ENCODE measurements around the gene DOLPP1. TPM values are rescaled to one million over a fixed set of nuclear protein-coding genes. Genes with fewer than 3 reads are reported as not detected.

The DOLPP1 gene
- total RNA-seq, 1 donor, result 12.4 TPM

DNA sequence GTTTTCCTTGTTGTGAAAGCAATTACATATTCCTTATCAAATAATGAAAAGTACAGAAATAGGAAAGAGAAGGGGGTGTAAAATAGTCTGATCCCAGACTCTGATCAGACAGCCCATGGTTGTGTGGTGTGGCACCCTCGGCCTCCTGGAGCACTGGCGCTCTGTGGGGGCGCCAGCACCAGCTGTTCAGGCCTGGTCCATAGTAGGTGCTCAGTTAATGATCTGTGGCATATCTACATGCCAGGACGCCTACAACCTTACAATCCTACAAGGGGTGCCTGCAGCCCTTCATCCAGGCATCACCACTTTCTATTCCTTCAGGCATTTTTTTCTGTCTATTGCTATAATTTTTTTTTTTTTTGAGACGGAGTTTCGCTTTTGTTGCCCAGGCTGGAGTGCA, 27.9 kb upstream of the DOLPP1 start:
- no peak for DNase-seq (ENCODE audit: low read depth)
- TF ChIP-seq, protein P1, sequence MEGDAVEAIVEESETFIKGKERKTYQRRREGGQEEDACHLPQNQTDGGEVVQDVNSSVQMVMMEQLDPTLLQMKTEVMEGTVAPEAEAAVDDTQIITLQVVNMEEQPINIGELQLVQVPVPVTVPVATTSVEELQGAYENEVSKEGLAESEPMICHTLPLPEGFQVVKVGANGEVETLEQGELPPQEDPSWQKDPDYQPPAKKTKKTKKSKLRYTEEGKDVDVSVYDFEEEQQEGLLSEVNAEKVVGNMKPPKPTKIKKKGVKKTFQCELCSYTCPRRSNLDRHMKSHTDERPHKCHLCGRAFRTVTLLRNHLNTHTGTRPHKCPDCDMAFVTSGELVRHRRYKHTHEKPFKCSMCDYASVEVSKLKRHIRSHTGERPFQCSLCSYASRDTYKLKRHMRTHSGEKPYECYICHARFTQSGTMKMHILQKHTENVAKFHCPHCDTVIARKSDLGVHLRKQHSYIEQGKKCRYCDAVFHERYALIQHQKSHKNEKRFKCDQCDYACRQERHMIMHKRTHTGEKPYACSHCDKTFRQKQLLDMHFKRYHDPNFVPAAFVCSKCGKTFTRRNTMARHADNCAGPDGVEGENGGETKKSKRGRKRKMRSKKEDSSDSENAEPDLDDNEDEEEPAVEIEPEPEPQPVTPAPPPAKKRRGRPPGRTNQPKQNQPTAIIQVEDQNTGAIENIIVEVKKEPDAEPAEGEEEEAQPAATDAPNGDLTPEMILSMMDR (IDR thresholded peaks at IDR 0.05; ENCODE audit: insufficient read depth, low read length), result no peak
- H3K4me3 ChIP-seq (ENCODE audit: low read depth, low read length), result no peak overlapping the region

DNA sequence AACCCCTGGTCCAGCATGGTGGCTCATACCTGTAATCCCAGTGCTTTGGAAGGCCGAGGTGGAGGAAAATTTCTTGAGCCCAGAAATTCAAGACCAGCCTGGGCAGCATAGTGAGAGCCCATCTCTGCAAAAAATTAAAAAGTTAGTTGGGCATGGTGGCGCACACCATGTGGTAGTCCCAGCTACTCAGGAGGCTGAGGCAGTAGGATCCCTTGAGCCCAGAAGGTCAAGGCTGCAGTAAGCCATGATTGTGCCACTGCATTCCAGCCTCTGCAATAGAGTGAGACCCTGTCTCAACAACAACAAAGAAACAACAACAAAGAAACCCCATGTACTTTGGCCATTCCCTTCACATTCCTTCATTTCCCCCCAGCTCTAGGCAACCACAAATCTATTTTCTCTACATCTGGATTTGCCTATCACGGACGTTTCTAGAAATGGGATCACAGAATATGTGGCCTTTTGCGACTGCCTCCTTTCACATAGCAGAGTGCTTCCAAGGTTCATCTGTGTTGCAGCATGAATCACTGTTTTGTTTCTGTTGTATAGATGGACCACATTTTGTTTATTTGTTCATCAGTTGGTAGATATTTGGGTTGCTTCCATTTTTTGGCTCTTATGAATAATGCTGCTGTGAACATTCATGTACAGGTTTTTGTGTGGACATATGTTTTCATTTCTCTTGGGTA, 26.6 kb upstream of the DOLPP1 start:
- no peak for DNase-seq (ENCODE audit: low read depth)
- H3K4me3 ChIP-seq (ENCODE audit: low read depth, low read length), result no peak overlapping the region
- TF ChIP-seq, protein P1 (IDR thresholded peaks at IDR 0.05; ENCODE audit: insufficient read depth, low read length), result no peak

DNA sequence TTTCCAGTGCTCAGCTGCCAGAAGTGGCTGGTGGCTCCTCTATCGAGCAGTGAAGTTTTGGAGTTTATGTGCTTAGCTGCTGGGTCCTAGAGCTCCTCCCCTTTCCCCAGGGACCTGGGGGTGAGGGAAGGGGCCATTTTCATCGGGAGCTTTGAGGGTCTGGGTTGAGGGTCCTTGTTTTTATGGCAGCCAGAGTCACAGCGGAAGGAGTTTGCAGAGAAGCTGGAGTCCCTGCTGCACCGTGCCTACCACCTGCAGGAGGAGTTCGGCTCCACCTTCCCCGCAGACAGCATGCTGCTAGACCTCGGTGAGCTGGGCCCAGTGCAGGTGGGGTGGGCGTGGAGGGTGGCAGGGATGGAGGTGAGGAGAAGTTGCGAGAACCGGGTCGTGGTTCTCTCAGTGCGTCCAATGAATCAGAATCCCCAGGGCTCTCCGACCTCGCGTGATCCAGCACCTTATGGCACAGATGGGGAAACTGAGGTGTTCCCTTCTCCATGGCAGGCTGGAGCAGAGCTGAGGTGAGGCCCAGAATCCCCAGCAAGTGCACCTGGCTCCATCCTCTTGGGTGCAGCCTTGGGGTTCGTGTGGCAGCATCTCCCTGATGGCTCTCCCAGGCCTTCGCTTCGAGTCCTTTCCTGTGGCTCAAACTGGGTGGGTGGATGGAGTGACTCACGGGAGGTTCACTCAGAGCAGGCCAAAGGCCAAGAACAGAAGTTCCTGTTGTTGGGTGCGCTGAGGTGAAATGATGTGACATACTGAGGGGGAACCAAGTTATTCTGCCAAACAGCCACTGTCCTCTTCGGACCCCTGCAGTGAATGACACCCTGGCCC, 21.7 kb upstream of the DOLPP1 start:
- DNase-seq (ENCODE audit: low read depth), result no peak
- H3K4me3 ChIP-seq (ENCODE audit: low read depth, low read length), result no peak overlapping the region
- TF ChIP-seq, protein P1 (IDR thresholded peaks at IDR 0.05; ENCODE audit: insufficient read depth, low read length), result no peak

DNA sequence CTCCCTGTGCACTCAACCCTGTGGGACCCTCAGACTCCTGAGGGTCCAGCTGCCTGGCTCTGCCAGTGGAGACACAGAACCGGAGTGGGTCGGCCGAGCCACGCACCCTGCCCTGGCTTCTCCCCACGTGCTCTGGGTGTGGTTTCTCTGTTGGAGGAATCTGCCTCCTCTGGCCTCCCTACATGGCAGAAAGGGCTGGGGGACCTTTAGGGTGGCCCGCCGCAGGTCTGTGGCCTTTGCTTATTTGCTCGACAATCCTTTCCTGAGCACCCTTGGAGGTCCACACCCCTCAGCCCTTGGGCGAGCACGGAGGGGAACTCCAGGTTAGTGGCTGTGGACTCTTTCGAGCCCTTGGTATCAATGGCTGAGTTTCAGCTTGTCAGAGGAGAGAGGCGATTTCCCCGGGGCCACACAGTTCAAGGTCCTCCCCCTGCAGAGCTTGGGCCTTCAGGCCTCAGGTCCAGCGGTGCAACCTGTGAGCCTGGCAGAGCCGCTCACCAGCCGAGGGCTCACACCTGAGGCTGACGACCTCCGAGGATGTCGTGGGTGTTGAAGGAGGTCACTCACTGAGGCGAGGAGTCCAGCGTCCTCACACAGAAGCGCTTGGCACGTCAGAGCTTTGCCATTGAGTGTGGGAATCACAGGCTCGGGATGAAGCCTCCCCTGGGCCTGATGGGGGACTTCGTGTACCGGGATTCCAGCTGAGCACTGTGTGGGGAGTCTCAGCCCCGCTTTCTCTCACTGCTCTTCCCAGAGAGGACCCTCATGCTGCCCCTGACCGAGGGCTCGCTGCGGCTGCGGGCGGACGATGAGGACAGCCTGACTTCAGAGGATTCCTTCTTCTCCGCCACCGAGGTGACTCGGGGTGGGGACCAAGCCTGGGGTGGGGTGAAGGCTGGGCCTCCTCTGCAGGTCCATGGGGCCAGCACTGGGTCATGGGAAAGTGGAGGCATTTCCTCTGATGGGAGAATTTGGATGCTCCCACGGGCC, 20.8 kb upstream of the DOLPP1 start:
- no peak overlapping the region for H3K4me3 ChIP-seq (ENCODE audit: low read depth, low read length)
- DNase-seq (ENCODE audit: low read depth), result no peak
- TF ChIP-seq, protein P1 (IDR thresholded peaks at IDR 0.05; ENCODE audit: insufficient read depth, low read length), result no peak

DNA sequence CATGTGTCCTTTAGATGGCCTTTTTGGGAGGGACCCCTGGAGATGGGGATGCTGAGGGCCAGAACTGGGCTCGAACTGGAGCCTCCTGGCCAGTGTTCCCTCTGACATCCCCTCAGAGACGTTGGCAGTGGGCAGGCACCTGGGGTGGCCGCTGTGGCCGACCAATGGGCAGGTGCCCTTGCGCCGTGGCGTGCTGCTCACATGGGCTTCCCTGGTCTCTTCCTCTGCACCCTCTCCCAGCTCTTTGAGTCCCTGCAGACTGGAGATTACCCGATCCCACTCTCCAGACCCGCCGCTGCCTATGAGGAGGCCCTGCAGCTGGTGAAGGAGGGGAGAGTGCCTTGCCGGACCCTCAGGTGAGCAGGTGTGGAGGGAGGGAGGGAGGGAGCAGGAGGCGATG, 19.9 kb upstream of the DOLPP1 start:
- DNase-seq (ENCODE audit: low read depth), result no peak
- TF ChIP-seq, protein P1 (IDR thresholded peaks at IDR 0.05; ENCODE audit: insufficient read depth, low read length), result no peak

DNA sequence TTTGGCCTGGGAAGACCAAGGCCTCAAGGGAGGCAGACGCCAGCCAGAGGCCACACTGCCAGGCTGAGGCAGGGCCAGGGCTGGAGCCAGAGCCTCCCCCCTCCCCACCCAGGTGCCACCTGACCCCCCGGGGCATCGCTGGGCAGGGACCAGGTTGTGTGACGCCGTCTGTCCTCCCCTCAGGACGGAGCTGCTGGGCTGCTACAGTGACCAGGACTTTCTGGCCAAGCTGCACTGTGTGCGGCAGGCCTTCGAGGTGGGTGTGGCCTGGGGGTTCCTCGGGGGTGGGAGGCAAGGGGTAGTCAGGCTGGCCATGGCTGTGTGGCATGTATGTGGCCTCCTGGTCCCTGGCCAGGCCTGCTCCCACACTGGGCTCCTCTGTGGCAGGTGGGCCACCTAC, 17.9 kb upstream of the DOLPP1 start:
- no peak overlapping the region for H3K4me3 ChIP-seq (ENCODE audit: low read depth, low read length)
- TF ChIP-seq, protein P1 (IDR thresholded peaks at IDR 0.05; ENCODE audit: insufficient read depth, low read length), result no peak
- no peak for DNase-seq (ENCODE audit: low read depth)

More for the DNA sequence above, 19.9 kb upstream of the DOLPP1 start:
- H3K4me3 ChIP-seq (ENCODE audit: low read depth, low read length), result no peak overlapping the region
